HG02840 (cell line): ENCODE measurements around the gene AEBP2.
"Not testable (repeated sequence)": the region's sequence is repeated elsewhere in the genome, so short reads cannot be mapped to it uniquely, and the experiment has no call there.

Experiments used
- ATAC-seq: cut with Tn5 transposase; IDR thresholded peaks from one replicate; pipeline ENCODE4 v1.9.1; 2021; ENCODE audit warnings: mild to moderate bottlenecking, moderate library complexity, moderate number of reproducible peaks; ENCODE audit not compliant: unreplicated experiment, low FRiP score

Gene AEBP2

DNA sequence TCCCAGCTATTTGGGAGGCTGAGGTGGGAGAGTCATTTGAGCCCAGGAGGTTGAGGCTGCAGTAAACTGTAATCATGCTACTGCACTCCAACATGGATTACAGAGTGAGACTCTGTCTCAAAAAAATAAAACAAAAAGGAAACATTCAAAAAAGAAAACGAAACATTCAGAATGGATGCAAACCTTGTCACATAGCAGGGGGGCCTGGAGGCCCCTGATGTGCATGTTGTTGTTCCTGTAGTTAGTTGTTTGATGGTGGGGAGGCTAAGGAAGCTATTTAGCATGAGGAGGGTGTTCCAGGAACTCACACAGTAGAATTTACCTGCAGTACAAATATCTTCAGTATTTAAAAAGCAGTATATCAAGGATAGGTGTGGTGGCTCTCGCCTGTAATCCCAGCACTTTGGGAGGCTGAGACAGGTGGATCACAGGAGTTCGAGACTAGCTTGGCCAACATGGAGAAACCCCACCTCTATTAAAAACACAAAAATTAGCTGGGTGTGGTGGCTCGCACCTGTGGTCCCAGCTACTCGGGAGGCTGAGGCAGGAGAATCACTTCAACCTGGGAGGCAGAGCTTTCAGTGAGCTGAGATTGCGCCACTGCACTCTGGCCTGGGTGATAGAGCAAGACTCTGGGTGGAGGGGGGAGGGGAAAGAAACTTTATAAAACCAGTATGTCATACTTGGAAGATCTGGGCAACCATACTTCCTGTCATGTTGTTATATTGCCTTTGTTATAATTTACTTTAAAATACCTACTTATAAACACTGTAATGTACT is 17.6 kb upstream of the AEBP2 start:
- no peak for ATAC-seq

DNA sequence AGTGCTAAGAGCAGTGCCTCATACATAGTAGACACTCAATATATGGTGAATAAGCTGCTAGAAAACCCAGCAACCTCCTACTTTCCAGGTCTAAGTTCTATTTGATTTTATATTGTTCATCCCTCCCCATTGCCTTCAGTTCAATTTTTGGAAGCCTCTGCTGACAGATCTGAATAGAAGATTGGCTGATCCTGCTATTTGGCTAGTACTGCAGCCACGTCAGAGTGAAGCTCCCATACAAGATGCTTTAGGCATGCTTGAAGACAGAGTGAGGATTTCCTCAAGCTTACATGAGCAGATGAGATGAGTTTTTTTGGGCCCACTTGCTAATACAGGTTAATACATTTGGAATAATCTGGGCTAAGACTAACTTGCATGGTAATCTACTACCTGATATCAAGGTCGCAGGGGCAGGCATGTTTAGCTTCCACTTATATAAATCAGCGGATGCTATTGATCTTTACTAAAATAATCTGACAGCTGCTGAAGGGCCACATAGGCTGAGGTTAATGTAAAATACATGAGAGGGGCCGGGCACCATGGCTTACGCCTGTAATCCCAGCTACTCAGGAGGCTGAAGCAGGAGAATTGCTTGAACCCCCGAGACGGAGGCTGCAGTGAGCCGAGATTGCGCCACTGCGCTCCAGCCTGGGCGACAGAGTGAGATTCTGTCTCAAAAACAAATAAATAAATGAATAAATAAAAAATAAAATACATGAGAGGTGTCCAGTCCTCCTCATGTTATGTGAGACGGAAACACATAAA is 15.9 kb upstream of the AEBP2 start:
- no peak for ATAC-seq

DNA sequence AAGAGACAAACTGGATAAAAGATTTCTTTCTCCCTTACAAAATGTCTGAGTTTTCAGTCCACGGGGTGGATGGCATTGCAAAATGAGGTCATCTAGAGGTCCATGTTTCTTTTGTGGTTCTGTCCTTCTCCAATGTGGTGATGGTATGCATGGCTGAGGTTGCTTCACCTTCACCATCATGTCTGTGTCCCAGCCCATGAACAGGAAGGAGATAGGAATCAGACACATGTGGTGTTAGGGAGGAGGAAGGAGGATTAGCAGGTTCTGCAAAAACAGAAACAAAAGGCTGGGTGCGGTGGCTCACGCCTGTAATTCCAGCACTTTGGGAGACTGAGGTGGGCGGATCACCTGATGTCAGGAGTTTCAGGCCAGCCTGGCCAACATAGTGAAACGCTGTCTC is 11.0 kb upstream of the AEBP2 start:
- no peak for ATAC-seq

GRCh38 chr12:19429491-19429890 is 9.8 kb upstream of the AEBP2 start:
- not testable (repeated sequence) for ATAC-seq

DNA sequence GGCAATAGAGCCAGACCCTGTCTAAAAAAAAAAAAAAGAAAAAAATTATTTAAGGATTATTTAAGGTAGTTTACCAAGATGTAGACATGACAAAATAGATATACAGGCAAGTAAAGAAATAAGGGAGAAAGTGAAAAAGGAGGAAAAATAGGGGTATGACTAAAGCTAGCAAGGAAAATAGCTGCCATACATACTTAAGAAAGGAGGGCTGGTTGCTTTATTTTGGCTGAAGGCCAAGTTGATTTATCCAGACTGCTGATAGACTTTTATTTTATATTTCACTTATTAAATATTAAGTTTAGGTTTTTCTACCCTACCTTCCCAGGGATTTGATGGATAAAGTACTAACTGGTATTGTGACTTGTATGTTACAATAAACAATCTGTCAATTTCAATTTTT is 8.3 kb upstream of the AEBP2 start:
- no peak for ATAC-seq

GRCh38 chr12:19431407-19432308 is 7.6 kb upstream of the AEBP2 start:
- ATAC-seq = no peak

DNA sequence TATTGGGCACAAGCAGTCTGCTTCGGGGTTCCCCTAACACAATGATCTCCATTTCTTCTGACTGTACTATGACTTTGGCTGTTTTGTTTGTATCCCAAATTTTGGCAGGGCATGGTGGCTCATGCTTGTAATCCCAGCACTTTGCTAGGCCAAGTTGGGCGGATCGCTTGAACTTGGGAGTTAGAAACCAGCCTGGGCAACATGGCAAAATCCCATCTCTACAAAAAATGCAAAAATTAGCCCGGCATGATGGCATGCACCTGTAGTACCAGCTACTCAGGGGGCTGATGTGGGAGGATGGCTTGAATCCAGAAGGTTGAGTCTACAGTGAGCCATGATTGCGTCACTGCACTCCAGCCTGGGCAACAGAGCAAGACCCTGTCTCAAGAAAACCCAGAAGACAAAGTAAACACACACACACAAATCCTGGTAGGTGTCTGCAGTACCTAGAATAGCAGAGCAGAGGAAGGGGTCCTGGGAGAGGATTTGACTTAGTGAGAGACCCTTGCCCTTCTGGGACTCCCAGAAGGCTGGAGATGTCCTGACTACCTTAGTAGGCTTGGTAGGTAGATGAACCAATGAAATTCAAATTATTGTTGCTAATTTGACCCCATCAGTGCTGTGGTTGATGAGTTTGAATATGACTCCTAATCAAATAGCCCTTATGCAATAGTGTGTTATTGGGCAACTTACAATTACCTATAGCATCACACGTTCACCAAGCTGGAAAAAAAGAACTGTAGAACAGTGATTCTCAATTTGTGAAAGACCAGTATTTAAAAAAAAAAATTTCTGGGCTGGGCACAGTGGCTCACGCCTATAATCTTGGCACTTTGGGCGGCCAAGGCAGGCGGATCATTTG is 6.8 kb upstream of the AEBP2 start:
- ATAC-seq = no peak

DNA sequence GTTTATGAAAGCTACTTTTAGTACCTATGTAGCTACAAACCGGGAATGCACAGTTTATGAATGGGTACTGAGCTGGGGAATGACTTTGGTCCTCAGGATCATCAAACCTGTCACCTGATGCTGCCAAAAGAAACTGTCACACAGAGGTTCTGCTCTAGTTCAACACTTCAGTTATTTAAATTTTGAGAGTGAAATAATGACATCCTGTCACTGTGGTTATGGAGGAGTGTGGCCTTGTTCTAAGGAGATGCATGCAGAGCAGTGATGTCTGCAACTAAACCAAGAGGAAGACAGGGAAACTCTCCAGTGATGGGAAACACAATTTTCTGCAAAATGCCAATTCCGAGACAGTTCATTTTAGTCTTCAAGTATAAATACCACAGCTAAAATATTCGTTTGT is 4.8 kb upstream of the AEBP2 start:
- no peak for ATAC-seq

GRCh38 chr12:19435831-19436497 is 3.3 kb upstream of the AEBP2 start:
- ATAC-seq = no peak

DNA sequence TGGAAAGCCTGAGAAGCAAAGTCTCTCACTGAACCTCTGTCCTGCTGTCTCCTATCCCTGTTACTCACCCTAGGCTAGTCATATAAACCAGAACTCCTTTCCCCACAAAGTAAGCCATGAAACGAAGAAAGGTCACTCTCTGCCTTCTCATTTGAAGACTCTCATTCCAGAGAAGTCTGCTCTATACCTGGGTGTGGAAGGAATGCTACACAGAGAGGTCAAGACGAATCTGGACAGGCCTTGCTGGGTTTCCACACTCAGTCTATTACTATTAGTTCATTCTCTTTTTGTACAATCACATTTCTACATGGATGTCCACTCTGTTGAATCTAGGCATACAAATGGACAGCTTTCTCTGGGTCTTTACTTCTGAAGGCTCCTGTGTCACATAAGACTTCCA is 2.4 kb upstream of the AEBP2 start:
- no peak for ATAC-seq

DNA sequence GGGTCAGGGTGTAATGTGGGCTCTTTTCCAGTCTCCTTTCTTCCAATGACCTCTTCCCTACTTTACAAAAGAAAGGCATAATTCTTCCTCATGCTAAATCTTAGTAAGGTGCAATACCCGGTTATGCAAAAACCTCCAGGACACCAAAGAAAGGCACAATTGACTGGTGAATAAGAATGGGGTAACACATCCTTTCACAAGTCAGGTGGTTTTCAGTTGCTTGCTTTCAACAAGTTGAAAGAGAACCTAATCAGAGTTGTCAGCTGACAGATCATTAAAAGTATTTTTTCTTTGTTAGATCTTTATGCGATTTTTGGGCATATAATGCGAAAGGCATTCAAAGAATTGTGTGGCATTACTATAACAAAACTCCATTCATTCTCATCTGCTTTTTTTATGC is 1.3 kb upstream of the AEBP2 start:
- ATAC-seq = no peak

DNA sequence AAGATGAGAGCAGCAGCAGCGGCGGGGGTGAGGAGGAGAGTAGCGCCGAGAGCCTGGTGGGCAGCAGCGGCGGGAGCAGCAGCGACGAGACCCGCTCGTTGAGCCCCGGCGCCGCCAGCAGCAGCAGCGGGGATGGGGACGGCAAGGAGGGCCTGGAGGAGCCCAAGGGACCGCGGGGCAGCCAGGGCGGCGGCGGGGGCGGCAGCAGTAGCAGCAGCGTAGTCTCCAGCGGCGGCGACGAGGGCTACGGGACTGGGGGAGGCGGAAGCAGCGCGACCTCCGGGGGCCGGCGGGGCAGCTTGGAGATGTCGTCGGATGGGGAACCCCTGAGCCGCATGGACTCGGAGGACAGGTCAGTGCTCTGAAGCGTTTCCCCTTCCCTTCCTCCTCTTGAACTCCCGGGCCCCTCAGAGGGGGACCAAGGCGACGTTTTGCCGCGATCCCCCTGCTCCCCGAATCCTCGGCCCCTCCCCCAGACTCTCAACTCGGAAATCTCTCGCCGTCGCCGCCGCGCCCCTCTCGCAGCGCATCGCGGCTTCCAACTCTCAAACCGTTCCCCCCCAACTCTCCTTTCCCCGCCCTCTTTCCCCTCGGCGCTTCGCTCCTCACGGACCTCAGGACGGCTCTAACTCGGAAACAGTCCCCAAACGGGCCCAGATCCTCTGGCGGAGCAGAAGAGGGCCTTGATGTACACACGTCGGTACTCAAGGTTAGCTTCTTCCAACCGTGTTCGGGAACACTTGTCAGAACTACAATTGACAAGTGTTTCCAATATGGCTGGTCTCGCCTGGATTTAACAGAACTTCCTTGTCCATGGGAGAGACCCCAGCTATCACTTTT is 947 bp downstream of the AEBP2 start:
- ATAC-seq = peak; percentile 34

DNA sequence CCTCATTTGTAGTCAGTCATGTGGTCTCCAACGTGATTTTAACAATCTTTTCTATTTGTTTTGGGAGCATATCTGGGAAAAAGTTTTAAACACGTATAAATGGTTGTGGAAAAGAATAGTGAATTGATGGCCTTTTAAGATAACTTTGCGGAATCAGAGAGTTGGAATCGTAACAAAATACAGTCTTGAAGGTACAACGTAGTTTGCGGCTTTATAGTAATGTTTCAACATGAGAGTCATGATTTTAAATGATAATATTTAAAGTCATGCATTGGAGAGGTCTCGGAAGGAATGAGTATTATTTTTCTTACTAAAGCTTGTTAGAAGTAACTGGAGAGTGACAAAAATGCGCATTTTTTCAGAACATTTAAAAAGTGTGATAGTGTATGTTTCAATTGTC is 1.6 kb downstream of the AEBP2 start:
- no peak for ATAC-seq

- no peak for ATAC-seq
Measured at GRCh38 chr12:19443585-19443984, 4.3 kb downstream of the AEBP2 start.

GRCh38 chr12:19444097-19444496 is 4.8 kb downstream of the AEBP2 start:
- ATAC-seq = no peak

GRCh38 chr12:19447386-19447785 is 8.1 kb downstream of the AEBP2 start:
- no peak for ATAC-seq

GRCh38 chr12:19449814-19450213 is 10.5 kb downstream of the AEBP2 start:
- no peak for ATAC-seq

DNA sequence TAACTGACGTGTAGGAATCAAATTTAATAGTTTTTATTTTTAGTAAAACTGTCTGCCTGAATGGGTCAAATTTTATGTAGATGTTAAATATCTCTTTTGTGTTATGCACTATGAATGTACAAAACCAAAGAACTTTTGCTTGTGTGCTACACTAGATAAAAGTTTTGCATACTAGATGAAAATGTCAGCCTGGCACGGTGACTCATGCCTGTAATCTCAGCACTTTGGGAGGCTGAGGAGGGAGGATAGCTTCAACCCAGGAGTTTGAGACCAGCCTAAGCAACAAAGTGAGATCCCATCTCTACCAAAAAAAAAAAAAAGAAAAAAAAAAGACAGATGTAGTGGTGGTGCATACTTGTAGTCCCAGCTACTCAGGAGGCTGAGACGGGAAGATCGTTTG is 11.1 kb downstream of the AEBP2 start:
- ATAC-seq = no peak

- no peak for ATAC-seq
Measured at GRCh38 chr12:19451196-19451595, 11.9 kb downstream of the AEBP2 start.
